ENCODE measurements around the gene VSNL1. TPM values are rescaled to one million over a fixed set of nuclear protein-coding genes. Genes with fewer than 3 reads are reported as not detected.

Gene VSNL1
- not detected for total RNA-seq

- no peak for TF ChIP-seq CTCF (IDR thresholded peaks at IDR 0.05; ENCODE audit: low read depth)
Observed at GRCh38 chr2:17540093-17540812, at the start of gene VSNL1. Gene VSNL1, plus strand, starts transcription at chr2:17540696. Its CDS starts 51,379 bp downstream, at chr2:17592075.

GRCh38 chr2:17495590-17495989, 44.9 kb upstream of the VSNL1 start:
- TF ChIP-seq CTCF (IDR thresholded peaks at IDR 0.05; ENCODE audit: low read depth) = no peak

- no peak for TF ChIP-seq CTCF (IDR thresholded peaks at IDR 0.05; ENCODE audit: low read depth)
Observed at GRCh38 chr2:17497718-17498117, 42.8 kb upstream of the VSNL1 start.

- TF ChIP-seq CTCF (IDR thresholded peaks at IDR 0.05; ENCODE audit: low read depth) = no peak
Observed at GRCh38 chr2:17506736-17507616, 33.5 kb upstream of the VSNL1 start.

GRCh38 chr2:17515652-17516051, 24.8 kb upstream of the VSNL1 start:
- TF ChIP-seq CTCF (IDR thresholded peaks at IDR 0.05; ENCODE audit: low read depth) = no peak

- no peak for TF ChIP-seq CTCF (IDR thresholded peaks at IDR 0.05; ENCODE audit: low read depth)
Observed at GRCh38 chr2:17517481-17518211, 22.9 kb upstream of the VSNL1 start.
